ENCODE results near the gene PKDCC. TPM values are rescaled to one million over a fixed set of nuclear protein-coding genes. Genes with fewer than 3 reads are reported as not detected.

The PKDCC gene
- total RNA-seq, 3 donors from 2014 or later (not counting 1 experiment from before 2014, with no cell fraction given), result 0.50 TPM; not detected in 2

DNA sequence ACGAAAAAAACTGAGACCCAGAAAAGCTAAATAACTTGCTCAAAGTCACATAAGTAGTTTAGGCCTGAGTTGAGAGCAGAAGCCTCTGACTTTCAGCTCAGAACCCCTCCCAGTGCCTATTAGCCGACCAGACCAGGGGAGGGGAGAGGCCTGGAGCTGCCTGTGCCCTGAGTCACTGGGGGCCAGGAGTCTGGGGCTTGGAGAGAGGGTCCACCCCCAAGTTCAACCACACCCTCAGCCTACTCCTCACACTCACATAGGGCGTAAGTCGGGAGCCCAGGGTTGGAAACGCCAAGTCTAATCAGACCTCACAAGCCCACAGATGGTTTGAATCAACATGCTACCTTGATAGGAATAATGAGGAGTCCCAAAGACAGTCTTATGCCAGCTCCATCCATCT is 12.6 kb upstream of the PKDCC start:
- Histone ChIP-seq H3K9me3 (ENCODE audit: control insufficient read depth, insufficient read depth, low read length) (no peaks in the 10 kb centered on the region), H3K27ac (ENCODE audit: low read length) (no peak overlapping the region), H3K27me3 (ENCODE audit: control insufficient read depth, insufficient read depth, low read length) (peaks cover 3% of the 10 kb centered on the region), H3K4me1 (ENCODE audit: control insufficient read depth, insufficient read depth, low read length) (no peaks in the 10 kb centered on the region), H3K4me3 (ENCODE audit: low read length) (no peak overlapping the region), H3K36me3 (ENCODE audit: control insufficient read depth, insufficient read depth, low read length) (no peaks in the 10 kb centered on the region)
- no peak overlapping the region for H3K27ac Mint-ChIP-seq
- H3K36me3 Mint-ChIP-seq, result no peaks in the 10 kb centered on the region
- 90% methylated on average over 5 of the region's 5 CpGs for WGBS (ENCODE audit: insufficient coverage)
- H3K27me3 Mint-ChIP-seq (ENCODE audit: low read depth in 2 of 2), result peaks cover 18 to 28% of the 10 kb centered on the region in 2 donors
- no peak for ATAC-seq
- TF ChIP-seq, protein P1, sequence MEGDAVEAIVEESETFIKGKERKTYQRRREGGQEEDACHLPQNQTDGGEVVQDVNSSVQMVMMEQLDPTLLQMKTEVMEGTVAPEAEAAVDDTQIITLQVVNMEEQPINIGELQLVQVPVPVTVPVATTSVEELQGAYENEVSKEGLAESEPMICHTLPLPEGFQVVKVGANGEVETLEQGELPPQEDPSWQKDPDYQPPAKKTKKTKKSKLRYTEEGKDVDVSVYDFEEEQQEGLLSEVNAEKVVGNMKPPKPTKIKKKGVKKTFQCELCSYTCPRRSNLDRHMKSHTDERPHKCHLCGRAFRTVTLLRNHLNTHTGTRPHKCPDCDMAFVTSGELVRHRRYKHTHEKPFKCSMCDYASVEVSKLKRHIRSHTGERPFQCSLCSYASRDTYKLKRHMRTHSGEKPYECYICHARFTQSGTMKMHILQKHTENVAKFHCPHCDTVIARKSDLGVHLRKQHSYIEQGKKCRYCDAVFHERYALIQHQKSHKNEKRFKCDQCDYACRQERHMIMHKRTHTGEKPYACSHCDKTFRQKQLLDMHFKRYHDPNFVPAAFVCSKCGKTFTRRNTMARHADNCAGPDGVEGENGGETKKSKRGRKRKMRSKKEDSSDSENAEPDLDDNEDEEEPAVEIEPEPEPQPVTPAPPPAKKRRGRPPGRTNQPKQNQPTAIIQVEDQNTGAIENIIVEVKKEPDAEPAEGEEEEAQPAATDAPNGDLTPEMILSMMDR (IDR thresholded peaks at IDR 0.05), result no peak
- no peak for DNase-seq
- no peak overlapping the region for H3K4me3 Mint-ChIP-seq
- H3K4me1 Mint-ChIP-seq, result no peaks in the 10 kb centered on the region
- H3K9me3 Mint-ChIP-seq, result no peaks in the 10 kb centered on the region
- intact Hi-C loops (cut with micrococcal nuclease), result no loop called here

DNA sequence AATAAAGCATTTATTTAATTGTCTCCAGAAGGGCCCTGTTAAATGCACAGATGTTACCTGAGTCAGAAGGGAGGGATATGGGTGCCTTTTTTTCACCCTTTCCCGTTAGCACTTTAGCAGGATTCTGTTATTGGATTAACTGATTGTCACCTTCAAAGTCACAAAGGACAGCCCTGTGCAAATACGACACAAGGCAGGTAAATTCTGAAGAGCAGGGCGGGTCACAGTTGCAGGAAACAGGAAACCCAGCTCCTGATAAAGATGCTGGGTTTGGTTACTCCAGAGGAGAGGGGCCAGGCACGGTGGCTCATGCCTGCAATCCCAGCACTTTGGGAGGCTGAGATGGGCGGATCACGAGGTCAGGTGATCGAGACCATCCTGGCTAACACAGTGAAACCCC is 11.4 kb upstream of the PKDCC start:
- H3K4me1 Mint-ChIP-seq, result no peaks in the 10 kb centered on the region
- Histone ChIP-seq H3K4me1 (ENCODE audit: control insufficient read depth, insufficient read depth, low read length) (no peaks in the 10 kb centered on the region), H3K4me3 (ENCODE audit: low read length) (no peak overlapping the region), H3K36me3 (ENCODE audit: control insufficient read depth, insufficient read depth, low read length) (no peaks in the 10 kb centered on the region), H3K27ac (ENCODE audit: low read length) (no peak overlapping the region), H3K9me3 (ENCODE audit: control insufficient read depth, insufficient read depth, low read length) (no peaks in the 10 kb centered on the region), H3K27me3 (ENCODE audit: control insufficient read depth, insufficient read depth, low read length) (peaks cover 2% of the 10 kb centered on the region)
- no peak for DNase-seq
- WGBS (ENCODE audit: insufficient coverage), result 58% methylated on average over 7 of the region's 7 CpGs
- no peak overlapping the region for H3K4me3 Mint-ChIP-seq
- H3K36me3 Mint-ChIP-seq, result no peaks in the 10 kb centered on the region
- no peaks in the 10 kb centered on the region for H3K9me3 Mint-ChIP-seq
- intact Hi-C loops (cut with micrococcal nuclease), result no loop called here
- peaks cover 16 to 18% of the 10 kb centered on the region in 2 donors for H3K27me3 Mint-ChIP-seq (ENCODE audit: low read depth in 2 of 2)
- no peak for ATAC-seq
- TF ChIP-seq, protein P1 (IDR thresholded peaks at IDR 0.05), result no peak
- no peak overlapping the region for H3K27ac Mint-ChIP-seq

DNA sequence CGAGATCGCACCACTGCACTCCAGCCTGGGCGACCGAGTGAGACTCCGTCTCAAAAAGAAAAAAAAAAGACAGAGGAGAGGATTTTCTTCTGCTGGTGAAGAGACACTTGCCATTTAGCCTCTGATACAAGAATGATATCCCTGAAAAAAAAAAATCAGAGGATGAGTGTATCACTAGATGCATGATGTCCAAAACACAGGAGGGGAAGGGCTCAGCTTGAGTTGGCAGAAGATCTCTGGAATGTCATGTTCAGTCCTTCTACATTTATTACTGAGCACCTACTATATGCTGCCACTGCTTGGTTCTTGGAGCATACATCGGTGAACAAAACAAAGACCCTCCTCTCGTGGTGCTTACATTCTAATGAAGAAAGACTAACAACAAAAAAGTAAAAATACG is 10.9 kb upstream of the PKDCC start:
- Mint-ChIP-seq H3K4me3 (no peak overlapping the region), H3K27ac (no peak overlapping the region), H3K36me3 (no peaks in the 10 kb centered on the region), H3K27me3 (ENCODE audit: low read depth in 2 of 2) (peaks cover 16 to 17% of the 10 kb centered on the region in 2 donors), H3K9me3 (no peaks in the 10 kb centered on the region), H3K4me1 (no peaks in the 10 kb centered on the region)
- no peak overlapping the region for H3K27ac ChIP-seq (ENCODE audit: low read length)
- 97% methylated on average over 8 of the region's 8 CpGs for WGBS (ENCODE audit: insufficient coverage)
- no peak for ATAC-seq
- H3K4me3 ChIP-seq (ENCODE audit: low read length), result no peak overlapping the region
- DNase-seq, result no peak
- no peaks in the 10 kb centered on the region for H3K9me3 ChIP-seq (ENCODE audit: control insufficient read depth, insufficient read depth, low read length)
- H3K36me3 ChIP-seq (ENCODE audit: control insufficient read depth, insufficient read depth, low read length), result no peaks in the 10 kb centered on the region
- H3K27me3 ChIP-seq (ENCODE audit: control insufficient read depth, insufficient read depth, low read length), result no peaks in the 10 kb centered on the region
- H3K4me1 ChIP-seq (ENCODE audit: control insufficient read depth, insufficient read depth, low read length), result no peaks in the 10 kb centered on the region
- TF ChIP-seq, protein P1 (IDR thresholded peaks at IDR 0.05), result no peak
- intact Hi-C loops (cut with micrococcal nuclease), result no loop called here

DNA sequence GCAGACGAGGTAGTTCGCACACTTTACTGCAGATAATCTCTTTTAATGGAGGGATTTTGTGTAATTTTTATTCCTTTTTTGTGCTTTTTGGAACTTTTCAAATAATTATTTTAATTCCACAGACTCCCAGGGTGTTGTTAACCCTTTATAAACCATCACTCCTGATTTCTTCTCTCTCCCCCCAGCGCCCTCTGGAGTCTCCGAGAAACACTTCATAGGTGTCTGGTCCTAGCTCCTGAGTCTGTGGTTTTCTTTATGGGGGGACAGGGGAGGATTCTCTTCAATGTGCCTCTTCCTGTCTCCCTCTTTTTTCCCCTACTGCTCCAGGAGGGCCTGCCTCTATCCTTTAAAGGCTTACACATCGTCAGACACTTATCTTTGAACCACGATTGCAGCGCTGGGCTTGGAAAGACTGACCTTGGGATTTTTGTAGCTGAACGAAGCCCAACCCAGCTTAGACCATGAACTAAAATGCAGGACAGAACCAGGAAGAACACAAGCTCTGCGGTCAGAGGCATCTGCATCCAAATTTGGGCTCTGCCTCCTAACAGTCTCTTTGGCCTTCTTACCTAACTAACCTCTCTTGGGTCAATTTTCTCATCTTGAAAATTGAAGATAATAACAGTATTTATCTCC is 7.1 kb upstream of the PKDCC start:
- Mint-ChIP-seq H3K27ac (no peak overlapping the region), H3K9me3 (no peaks in the 10 kb centered on the region), H3K4me3 (no peak overlapping the region), H3K4me1 (no peaks in the 10 kb centered on the region), H3K36me3 (no peaks in the 10 kb centered on the region), H3K27me3 (ENCODE audit: low read depth in 2 of 2) (peaks cover 33 to 38% of the 10 kb centered on the region in 2 donors)
- ATAC-seq, result no peak
- H3K36me3 ChIP-seq (ENCODE audit: control insufficient read depth, insufficient read depth, low read length), result no peaks in the 10 kb centered on the region
- TF ChIP-seq, protein P1 (IDR thresholded peaks at IDR 0.05), result no peak
- no peaks in the 10 kb centered on the region for H3K9me3 ChIP-seq (ENCODE audit: control insufficient read depth, insufficient read depth, low read length)
- no peaks in the 10 kb centered on the region for H3K27me3 ChIP-seq (ENCODE audit: control insufficient read depth, insufficient read depth, low read length)
- H3K27ac ChIP-seq (ENCODE audit: low read length), result no peak overlapping the region
- 75% methylated on average over 5 of the region's 9 CpGs for WGBS (ENCODE audit: insufficient coverage)
- no peak for DNase-seq
- no peaks in the 10 kb centered on the region for H3K4me1 ChIP-seq (ENCODE audit: control insufficient read depth, insufficient read depth, low read length)
- no peak overlapping the region for H3K4me3 ChIP-seq (ENCODE audit: low read length)
- intact Hi-C loops (cut with micrococcal nuclease), result no loop called here
